Vagina (tissue), 2 donors: ENCODE results near the gene DLG5. TPM values are rescaled to one million over a fixed set of nuclear protein-coding genes. Genes with fewer than 3 reads are reported as not detected.

Experiments
- DNase-seq, 2 donors: peaks; one replicate each; pipeline ENCODE4 v3.0.0-alpha.2; 2017; ENCODE audit errors: extremely low spot score in 2 of 2
- H3K27ac ChIP-seq: fragments of 200-600 bp; sonication (generic); one replicate; pipeline ENCODE4 v1.5.1; 2019
- H3K27me3 ChIP-seq: fragments of 200-600 bp; sonication (generic); one replicate; pipeline ENCODE4 v1.5.1; 2019
- H3K36me3 ChIP-seq, 2 donors: fragments of 200-600 bp; sonication (generic); one replicate each; pipeline ENCODE4 v1.5.1; 2017 to 2019
- H3K4me1 ChIP-seq: fragments of 200-600 bp; sonication (generic); one replicate; pipeline ENCODE4 v1.5.1; 2019
- H3K4me3 ChIP-seq, 2 donors: fragments of 200-600 bp; sonication (generic); 1 replicate in 1 of 2; 2 replicates in 1 of 2; pipeline ENCODE4 v1.5.1; 2016 to 2019
- H3K9me3 ChIP-seq: fragments of 200-600 bp; sonication (generic); one replicate; pipeline ENCODE4 v1.5.1; 2019
- CTCF ChIP-seq, 3 experiments: fragments of 450-650 bp in 2 of 3; fragments of 200-600 bp in 1 of 3; sonication (generic) in 1 of 3; IDR thresholded peaks; one replicate each; pipeline ENCODE4 v1.5.1; 2017 to 2019; ENCODE audit warnings: antibody characterized with exemption in 3 of 3, mild to moderate bottlenecking in 2 of 3, moderate library complexity in 2 of 3
- POLR2A ChIP-seq, 2 donors: fragments of 450-650 bp; IDR thresholded peaks; one replicate each; pipeline ENCODE4 v1.6.1; 2017; ENCODE audit warnings: antibody characterized with exemption in 2 of 2, mild to moderate bottlenecking in 2 of 2, moderate library complexity in 2 of 2
- POLR2AphosphoS5 ChIP-seq, 2 donors: sonication (generic); formaldehyde crosslinking; IDR thresholded peaks; one replicate each; pipeline ENCODE4 v1.9.0; 2017; ENCODE audit warnings: antibody characterized with exemption in 2 of 2, mild to moderate bottlenecking in 2 of 2, low read depth in 1 of 2; ENCODE audit not compliant: insufficient read depth in 1 of 2
- intact Hi-C: fragments of 100-400 bp; cut with DNase I; formaldehyde crosslinking; loops from one replicate; pipeline ENCODE4 v1.15.1; 2023
- total RNA-seq: library from RNA; depleted of rRNA; stranded (reverse); fragments of >200 nt; gene quantifications from one replicate; pipeline ENCODE4 v1.2.3, GENCODE V29; 2016

Gene DLG5
- total RNA-seq, 1 donor from 2014 or later: 57.5 TPM

GRCh38 chr10:77825965-77826364, 100.6 kb downstream of the DLG5 start:
- Histone ChIP-seq H3K27me3 (no peaks in the 10 kb centered on the region), H3K27ac (no peak overlapping the region), H3K9me3 (no peaks in the 10 kb centered on the region), H3K4me1 (no peaks in the 10 kb centered on the region), H3K36me3 (peaks cover 0 to 44% of the 10 kb centered on the region in 2 donors), H3K4me3 (no peak overlapping the region)
- intact Hi-C loops: no loop called here
- DNase-seq: no peak
- TF ChIP-seq POLR2A (IDR thresholded peaks at IDR 0.05) (no peak), POLR2AphosphoS5 (IDR thresholded peaks at IDR 0.05; ENCODE audit: insufficient read depth in 1 of 2, low read depth in 1 of 2) (no peak), CTCF (IDR thresholded peaks at IDR 0.05) (no peak)

- intact Hi-C loops: no loop called here
- no peaks in the 10 kb centered on the region for H3K27me3 ChIP-seq
- TF ChIP-seq CTCF (IDR thresholded peaks at IDR 0.05) (no peak), POLR2AphosphoS5 (IDR thresholded peaks at IDR 0.05; ENCODE audit: insufficient read depth in 1 of 2, low read depth in 1 of 2) (no peak)
- H3K4me1 ChIP-seq: no peaks in the 10 kb centered on the region
- no peak overlapping the region for H3K4me3 ChIP-seq
- DNase-seq: no peak
- peaks cover 0 to 34% of the 10 kb centered on the region in 2 donors for H3K36me3 ChIP-seq
- H3K9me3 ChIP-seq: no peaks in the 10 kb centered on the region
- no peak overlapping the region for H3K27ac ChIP-seq
Observed at GRCh38 chr10:77824908-77825307, 101.6 kb downstream of the DLG5 start.

GRCh38 chr10:77823811-77824542, 102.6 kb downstream of the DLG5 start:
- no peak for DNase-seq
- Histone ChIP-seq H3K9me3 (no peaks in the 10 kb centered on the region), H3K27me3 (no peaks in the 10 kb centered on the region), H3K36me3 (peaks cover 0 to 34% of the 10 kb centered on the region in 2 donors), H3K4me1 (no peaks in the 10 kb centered on the region), H3K27ac (no peak overlapping the region), H3K4me3 (no peak overlapping the region)
- intact Hi-C loops: no loop called here
- TF ChIP-seq POLR2A (IDR thresholded peaks at IDR 0.05) (no peak), POLR2AphosphoS5 (IDR thresholded peaks at IDR 0.05; ENCODE audit: insufficient read depth in 1 of 2, low read depth in 1 of 2) (no peak), CTCF (IDR thresholded peaks at IDR 0.05) (no peak)

GRCh38 chr10:77821551-77821950, 105.0 kb downstream of the DLG5 start:
- no peaks in the 10 kb centered on the region for H3K27me3 ChIP-seq
- intact Hi-C loops: no loop called here
- DNase-seq: no peak
- no peaks in the 10 kb centered on the region for H3K4me1 ChIP-seq
- no peaks in the 10 kb centered on the region for H3K9me3 ChIP-seq
- H3K27ac ChIP-seq: no peak overlapping the region
- TF ChIP-seq POLR2AphosphoS5 (IDR thresholded peaks at IDR 0.05; ENCODE audit: insufficient read depth in 1 of 2, low read depth in 1 of 2) (no peak), POLR2A (IDR thresholded peaks at IDR 0.05) (no peak), CTCF (IDR thresholded peaks at IDR 0.05) (no peak)
- H3K4me3 ChIP-seq: no peak overlapping the region
- H3K36me3 ChIP-seq: peaks cover 0 to 49% of the 10 kb centered on the region in 2 donors

DNA sequence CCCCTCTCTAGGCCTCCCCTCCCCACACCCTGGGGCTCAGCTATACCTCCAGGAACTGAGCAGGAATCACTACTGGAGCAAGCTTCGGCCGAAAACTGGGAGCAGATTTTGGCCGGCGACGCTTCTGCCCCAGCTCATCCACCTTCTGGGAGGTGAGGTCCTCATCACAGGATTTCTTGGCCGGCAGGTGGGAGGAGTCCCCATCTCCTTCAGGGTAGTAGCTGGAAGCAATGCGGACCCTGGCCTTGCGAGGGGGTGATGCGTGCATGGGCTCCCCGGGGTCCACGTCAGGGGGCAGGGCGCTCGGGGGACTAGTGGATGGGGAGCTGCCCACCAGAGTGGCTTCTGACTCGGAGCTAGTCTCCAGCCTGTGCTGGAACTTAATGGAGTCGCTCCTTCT, 105.5 kb downstream of the DLG5 start:
- H3K4me1 ChIP-seq: no peaks in the 10 kb centered on the region
- H3K4me3 ChIP-seq: no peak overlapping the region
- peaks cover 0 to 50% of the 10 kb centered on the region in 2 donors for H3K36me3 ChIP-seq
- no peak overlapping the region for H3K27ac ChIP-seq
- H3K27me3 ChIP-seq: no peaks in the 10 kb centered on the region
- intact Hi-C loops: no loop called here
- no peaks in the 10 kb centered on the region for H3K9me3 ChIP-seq
- DNase-seq: no peak
- TF ChIP-seq CTCF (IDR thresholded peaks at IDR 0.05) (no peak), POLR2A (IDR thresholded peaks at IDR 0.05) (no peak), POLR2AphosphoS5 (IDR thresholded peaks at IDR 0.05; ENCODE audit: insufficient read depth in 1 of 2, low read depth in 1 of 2) (no peak)
